ENCODE measurements around the gene BACH2. TPM values are rescaled to one million over a fixed set of nuclear protein-coding genes. Genes with fewer than 3 reads are reported as not detected.
A peak's percentile ranks its signal among the peaks of the same experiment; 100 is the strongest.

Gene BACH2
- total RNA-seq, 1 donor from 2014 or later = 7.8 TPM

- Mint-ChIP-seq H3K9me3 (ENCODE audit: low read depth) (no peaks in the 10 kb centered on the region), H3K27ac (ENCODE audit: unreplicated experiment) (no peak overlapping the region), H3K4me3 (ENCODE audit: unreplicated experiment) (no peak overlapping the region), H3K36me3 (ENCODE audit: low read depth) (no peaks in the 10 kb centered on the region), H3K4me1 (ENCODE audit: low read depth) (no peaks in the 10 kb centered on the region), H3K27me3 (ENCODE audit: low read depth) (no peaks in the 10 kb centered on the region)
- no peak for TF ChIP-seq CTCF (IDR thresholded peaks at IDR 0.05)
- DNase-seq (ENCODE audit: low spot score) = no peak
These were observed 151.6 kb downstream of the BACH2 start for GRCh38 chr6:90144928-90145555.

- Mint-ChIP-seq H3K4me1 (ENCODE audit: low read depth) (no peaks in the 10 kb centered on the region), H3K36me3 (ENCODE audit: low read depth) (no peaks in the 10 kb centered on the region), H3K4me3 (ENCODE audit: unreplicated experiment) (no peak overlapping the region), H3K27me3 (ENCODE audit: low read depth) (no peaks in the 10 kb centered on the region), H3K27ac (ENCODE audit: unreplicated experiment) (no peak overlapping the region), H3K9me3 (ENCODE audit: low read depth) (no peaks in the 10 kb centered on the region)
- TF ChIP-seq CTCF (IDR thresholded peaks at IDR 0.05) = no peak
- no peak for DNase-seq (ENCODE audit: low spot score)
These were observed 152.2 kb downstream of the BACH2 start for GRCh38 chr6:90144396-90144795.

- Mint-ChIP-seq H3K4me1 (ENCODE audit: low read depth) (peaks cover 25% of the 10 kb centered on the region), H3K9me3 (ENCODE audit: low read depth) (no peaks in the 10 kb centered on the region), H3K27me3 (ENCODE audit: low read depth) (no peaks in the 10 kb centered on the region), H3K4me3 (ENCODE audit: unreplicated experiment) (no peak overlapping the region), H3K36me3 (ENCODE audit: low read depth) (no peaks in the 10 kb centered on the region), H3K27ac (ENCODE audit: unreplicated experiment) (no peak overlapping the region)
- DNase-seq (ENCODE audit: low spot score) = no peak
- no peak for TF ChIP-seq CTCF (IDR thresholded peaks at IDR 0.05)
These were observed 156.0 kb downstream of the BACH2 start for GRCh38 chr6:90140683-90141082.

- H3K4me1 Mint-ChIP-seq (ENCODE audit: low read depth) = peaks cover 28% of the 10 kb centered on the region
- DNase-seq (ENCODE audit: low spot score) = no peak
- no peaks in the 10 kb centered on the region for H3K27me3 Mint-ChIP-seq (ENCODE audit: low read depth)
- H3K9me3 Mint-ChIP-seq (ENCODE audit: low read depth) = no peaks in the 10 kb centered on the region
- H3K36me3 Mint-ChIP-seq (ENCODE audit: low read depth) = no peaks in the 10 kb centered on the region
- no peak for TF ChIP-seq CTCF (IDR thresholded peaks at IDR 0.05)
- H3K27ac Mint-ChIP-seq (ENCODE audit: unreplicated experiment) = no peak overlapping the region
- no peak overlapping the region for H3K4me3 Mint-ChIP-seq (ENCODE audit: unreplicated experiment)
These were observed 157.3 kb downstream of the BACH2 start for GRCh38 chr6:90139272-90139817.

- peak overlapping the region; percentile 95 for H3K27ac Mint-ChIP-seq (ENCODE audit: unreplicated experiment)
- no peaks in the 10 kb centered on the region for H3K27me3 Mint-ChIP-seq (ENCODE audit: low read depth)
- H3K36me3 Mint-ChIP-seq (ENCODE audit: low read depth) = no peaks in the 10 kb centered on the region
- peaks cover 28% of the 10 kb centered on the region for H3K4me1 Mint-ChIP-seq (ENCODE audit: low read depth)
- no peak for TF ChIP-seq CTCF (IDR thresholded peaks at IDR 0.05)
- peak overlapping the region; percentile 29 for H3K4me3 Mint-ChIP-seq (ENCODE audit: unreplicated experiment)
- no peak for DNase-seq (ENCODE audit: low spot score)
- no peaks in the 10 kb centered on the region for H3K9me3 Mint-ChIP-seq (ENCODE audit: low read depth)
These were observed 159.6 kb downstream of the BACH2 start for GRCh38 chr6:90136837-90137568.

Measured in chondrocyte (in vitro differentiated cells).